ENCODE measurements around the gene SRRM4.

GRCh38 chr12:119182701-119183493 is 201.6 kb downstream of the SRRM4 start:
- TF ChIP-seq CTCF (IDR thresholded peaks at IDR 0.05 in 8 of 11, conservative IDR thresholded peaks at IDR 0.05 in 3 of 11) (no peak), POLR2AphosphoS5 (IDR thresholded peaks at IDR 0.05) (no peak), POLR2A (IDR thresholded peaks at IDR 0.05) (no peak)
